ENCODE data around the gene WDFY4.

- TF ChIP-seq REST (IDR thresholded peaks at IDR 0.05; ENCODE audit: borderline replicate concordance) (no peak), EZH2 (IDR thresholded peaks at IDR 0.05; ENCODE audit: borderline replicate concordance, insufficient read depth, low read length, poor library complexity, severe bottlenecking) (no peak), CTCF (IDR thresholded peaks at IDR 0.05; ENCODE audit: poor library complexity, severe bottlenecking) (no peak), TAF1 (IDR thresholded peaks at IDR 0.05; ENCODE audit: low read depth) (no peak), RAD21 (conservative IDR thresholded peaks at IDR 0.05) (no peak), MXI1 (conservative IDR thresholded peaks at IDR 0.05; ENCODE audit: poor library complexity, severe bottlenecking) (no peak), POLR2AphosphoS5 (IDR thresholded peaks at IDR 0.05) (no peak), EP300 (conservative IDR thresholded peaks at IDR 0.05; ENCODE audit: poor library complexity, severe bottlenecking) (no peak)
Observed at GRCh38 chr10:48700493-48700892, 15.8 kb downstream of the WDFY4 start.
